Natural killer cell (primary cell): ENCODE measurements around the gene PTTG1IP2. TPM values are rescaled to one million over a fixed set of nuclear protein-coding genes. Genes with fewer than 3 reads are reported as not detected.

Experiments
- ATAC-seq, 3 donors: fragments of 150-1000 bp in 2 of 3; fragments of 200-7000 bp in 1 of 3; cut with Tn5 transposase; 1 replicate in 1 of 3; 2 replicates in 2 of 3; pipeline ENCODE4 v1.10.0; 2021; ENCODE audit warnings: mild to moderate bottlenecking in 2 of 3, moderate library complexity in 2 of 3
- DNase-seq, 2 donors: peaks; one replicate each; pipeline versions ENCODE4 v3.0.0 to v3.0.0-alpha.2; 2013 to 2021; ENCODE audit warnings: mixed read lengths in 1 of 2
- H3K27ac ChIP-seq: one replicate; pipeline ENCODE4 v1.5.1; 2013; ENCODE audit warnings: mild to moderate bottlenecking, low read length
- H3K27me3 ChIP-seq: one replicate; pipeline ENCODE4 v1.6.1; 2013; ENCODE audit warnings: low read length; ENCODE audit not compliant: control insufficient read depth, insufficient read depth
- H3K36me3 ChIP-seq: one replicate; pipeline ENCODE4 v1.6.1; 2013; ENCODE audit warnings: low read length; ENCODE audit not compliant: control insufficient read depth, insufficient read depth
- H3K4me1 ChIP-seq: one replicate; pipeline ENCODE4 v1.6.1; 2013; ENCODE audit warnings: low read length; ENCODE audit not compliant: control insufficient read depth, insufficient read depth
- H3K4me3 ChIP-seq: one replicate; pipeline ENCODE4 v1.5.1; 2013; ENCODE audit warnings: low read length
- H3K9me3 ChIP-seq: one replicate; pipeline ENCODE4 v1.6.1; 2013; ENCODE audit warnings: low read length; ENCODE audit not compliant: control insufficient read depth, insufficient read depth
- H3K27ac Mint-ChIP-seq, 2 donors: one replicate each; pipeline ENCODE4 v1.8.0; 2022; ENCODE audit warnings: mild to moderate bottlenecking in 2 of 2, mixed read lengths in 2 of 2, moderate library complexity in 1 of 2
- H3K27me3 Mint-ChIP-seq, 2 donors: one replicate each; pipeline ENCODE4 v1.8.0; 2022; ENCODE audit warnings: low read depth in 2 of 2, mixed read lengths in 2 of 2
- H3K36me3 Mint-ChIP-seq: one replicate; pipeline ENCODE4 v1.8.0; 2022; ENCODE audit warnings: mixed read lengths
- H3K4me1 Mint-ChIP-seq, 2 donors: one replicate each; pipeline ENCODE4 v1.8.0; 2022; ENCODE audit warnings: mixed read lengths in 2 of 2
- H3K4me3 Mint-ChIP-seq: one replicate; pipeline ENCODE4 v1.8.0; 2022; ENCODE audit warnings: mild to moderate bottlenecking, moderate library complexity, mixed read lengths
- H3K9me3 Mint-ChIP-seq, 2 donors: one replicate each; pipeline ENCODE4 v1.8.0; 2022; ENCODE audit warnings: mixed read lengths in 2 of 2
- CTCF ChIP-seq: fragments of 200-600 bp; IDR thresholded peaks from one replicate; pipeline ENCODE4 v1.8.0; 2022; ENCODE audit warnings: antibody characterized with exemption
- WGBS: methylation state at CpG from one replicate; pipeline ENCODE4 v1.1.7; 2013; ENCODE audit warnings: missing lambda C conversion rate; ENCODE audit not compliant: insufficient coverage; 5-methylcytosine and 5-hydroxymethylcytosine counted together
- intact Hi-C: fragments of 100-400 bp; cut with micrococcal nuclease; formaldehyde crosslinking; loops from one replicate; pipeline ENCODE4 v1.14.2; 2022
- total RNA-seq, 4 donors: library from RNA; stranded (reverse); fragments of 120-200 nt in 1 of 4; gene quantifications; one replicate each; pipeline versions ENCODE4 v1.2.3 to v1.2.4, GENCODE V29; 2013 to 2022

The PTTG1IP2 gene
- total RNA-seq, 3 donors from 2014 or later (not counting 1 experiment from before 2014, with no cell fraction given): not detected

GRCh38 chr7:90485734-90486316, 16.4 kb downstream of the PTTG1IP2 start:
- 85% methylated on average over 6 of the region's 6 CpGs for WGBS
- H3K4me1 Mint-ChIP-seq: no peaks in the 10 kb centered on the region
- no peaks in the 10 kb centered on the region for H3K36me3 Mint-ChIP-seq
- no peaks in the 10 kb centered on the region for H3K9me3 ChIP-seq
- H3K36me3 ChIP-seq: no peaks in the 10 kb centered on the region
- H3K27ac Mint-ChIP-seq: no peak overlapping the region
- H3K4me1 ChIP-seq: no peaks in the 10 kb centered on the region
- no peak overlapping the region for H3K4me3 ChIP-seq
- H3K27me3 Mint-ChIP-seq: peaks cover 10 to 25% of the 10 kb centered on the region in 2 donors
- H3K27me3 ChIP-seq: no peaks in the 10 kb centered on the region
- TF ChIP-seq CTCF: no peak
- DNase-seq (no peak), ATAC-seq (no peak)
- intact Hi-C loops: no loop called here
- no peak overlapping the region for H3K27ac ChIP-seq
- H3K4me3 Mint-ChIP-seq: no peak overlapping the region
- peaks cover 0 to 2% of the 10 kb centered on the region in 2 donors for H3K9me3 Mint-ChIP-seq

- Mint-ChIP-seq H3K4me1 (no peaks in the 10 kb centered on the region), H3K4me3 (no peak overlapping the region), H3K36me3 (no peaks in the 10 kb centered on the region), H3K9me3 (peaks cover 0 to 2% of the 10 kb centered on the region in 2 donors), H3K27ac (no peak overlapping the region), H3K27me3 (peaks cover 10 to 25% of the 10 kb centered on the region in 2 donors)
- H3K27ac ChIP-seq: no peak overlapping the region
- ATAC-seq: no peak
- no peak overlapping the region for H3K4me3 ChIP-seq
- intact Hi-C loops: no loop called here
- no peak for DNase-seq
- no peaks in the 10 kb centered on the region for H3K4me1 ChIP-seq
- 56% methylated on average over 1 of the region's 2 CpGs for WGBS
- no peaks in the 10 kb centered on the region for H3K36me3 ChIP-seq
- TF ChIP-seq CTCF: no peak
- H3K27me3 ChIP-seq: no peaks in the 10 kb centered on the region
- no peaks in the 10 kb centered on the region for H3K9me3 ChIP-seq
Measured at GRCh38 chr7:90487808-90488207, 18.4 kb downstream of the PTTG1IP2 start.

DNA sequence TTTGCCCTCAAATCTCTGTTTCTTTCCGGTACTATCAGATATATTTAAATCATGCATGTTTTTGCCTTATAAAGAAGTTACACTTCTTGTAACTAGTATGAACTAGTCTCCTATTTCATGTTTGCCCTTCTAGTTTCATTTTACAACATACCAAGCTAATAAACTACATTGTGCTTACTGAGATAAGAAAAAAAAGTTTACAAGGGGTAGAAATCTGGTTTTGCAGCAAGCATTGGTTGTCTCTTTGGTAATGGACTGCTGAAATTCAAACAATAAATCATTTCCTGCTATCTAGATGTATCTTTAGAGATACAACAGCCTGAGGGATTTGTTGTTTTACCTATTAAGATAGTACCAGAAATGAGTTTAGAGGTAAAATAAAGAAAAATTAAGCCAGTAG, 18.8 kb downstream of the PTTG1IP2 start:
- ATAC-seq (no peak), DNase-seq (no peak)
- Histone ChIP-seq H3K4me1 (no peaks in the 10 kb centered on the region), H3K36me3 (no peaks in the 10 kb centered on the region), H3K9me3 (no peaks in the 10 kb centered on the region), H3K27me3 (no peaks in the 10 kb centered on the region), H3K27ac (no peak overlapping the region), H3K4me3 (no peak overlapping the region)
- H3K36me3 Mint-ChIP-seq: no peaks in the 10 kb centered on the region
- H3K27ac Mint-ChIP-seq: no peak overlapping the region
- TF ChIP-seq CTCF: no peak
- peaks cover 0 to 2% of the 10 kb centered on the region in 2 donors for H3K9me3 Mint-ChIP-seq
- H3K4me3 Mint-ChIP-seq: no peak overlapping the region
- no CpG with 5 or more reads among the region's 1 CpG for WGBS
- peaks cover 10 to 23% of the 10 kb centered on the region in 2 donors for H3K27me3 Mint-ChIP-seq
- intact Hi-C loops: no loop called here
- no peaks in the 10 kb centered on the region for H3K4me1 Mint-ChIP-seq

- Mint-ChIP-seq H3K27ac (no peak overlapping the region), H3K4me3 (no peak overlapping the region), H3K9me3 (peaks cover 0 to 2% of the 10 kb centered on the region in 2 donors), H3K4me1 (no peaks in the 10 kb centered on the region), H3K36me3 (no peaks in the 10 kb centered on the region), H3K27me3 (peaks cover 0 to 12% of the 10 kb centered on the region in 2 donors)
- DNase-seq (no peak), ATAC-seq (no peak)
- 91% methylated on average over 6 of the region's 6 CpGs for WGBS
- TF ChIP-seq CTCF: no peak
- Histone ChIP-seq H3K4me1 (no peaks in the 10 kb centered on the region), H3K27me3 (no peaks in the 10 kb centered on the region), H3K9me3 (no peaks in the 10 kb centered on the region), H3K4me3 (no peak overlapping the region), H3K27ac (no peak overlapping the region), H3K36me3 (no peaks in the 10 kb centered on the region)
- intact Hi-C loops: no loop called here
Measured at GRCh38 chr7:90492250-90492649, 22.8 kb downstream of the PTTG1IP2 start.
